HG03097 (cell line): ENCODE measurements around the gene PIP5K1B.
A peak's percentile ranks its signal among the peaks of the same experiment; 100 is the strongest.

Experiments
- ATAC-seq: cut with Tn5 transposase; IDR thresholded peaks from one replicate; pipeline ENCODE4 v1.9.1; 2021; ENCODE audit not compliant: unreplicated experiment, low FRiP score

The PIP5K1B gene

DNA sequence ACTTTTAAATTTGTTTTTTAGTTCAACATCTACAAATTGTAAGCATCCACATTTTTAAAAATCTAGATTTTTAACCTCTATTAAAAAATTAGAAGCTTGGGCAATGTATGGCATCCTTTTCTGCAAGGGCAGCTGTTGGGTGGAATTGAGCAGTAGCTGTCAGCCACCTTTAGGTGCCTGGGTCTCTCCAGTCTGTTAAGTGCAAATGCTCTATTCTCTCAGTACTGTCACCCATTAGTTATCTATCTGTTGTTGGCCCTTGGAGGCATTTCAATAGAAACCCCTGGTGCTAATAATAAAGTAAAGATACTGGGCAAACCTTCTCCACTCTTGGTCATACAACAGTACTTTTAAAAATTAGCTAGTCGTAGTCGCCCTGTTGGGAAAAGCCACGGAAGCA, 63.6 kb downstream of the PIP5K1B start:
- no peak for ATAC-seq

DNA sequence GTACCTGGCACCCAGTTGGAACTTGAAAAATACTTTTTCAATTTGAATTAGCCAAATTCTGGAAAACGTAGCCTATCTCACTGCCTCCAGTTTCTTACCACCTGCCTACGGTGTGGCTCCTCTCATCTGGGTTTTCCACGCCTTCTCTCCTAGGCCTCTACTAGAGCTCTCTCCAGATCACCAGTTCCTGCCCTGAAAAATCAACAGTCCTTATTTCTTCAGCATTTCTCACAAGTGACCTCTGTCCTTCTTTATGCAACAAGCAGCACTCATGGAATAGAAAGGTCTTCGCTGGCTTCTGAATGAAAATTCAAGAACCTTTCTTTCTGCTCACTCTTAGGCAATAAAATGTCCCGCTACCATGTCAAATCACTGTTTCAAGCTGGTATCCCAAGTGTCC, 64.8 kb downstream of the PIP5K1B start:
- no peak for ATAC-seq

DNA sequence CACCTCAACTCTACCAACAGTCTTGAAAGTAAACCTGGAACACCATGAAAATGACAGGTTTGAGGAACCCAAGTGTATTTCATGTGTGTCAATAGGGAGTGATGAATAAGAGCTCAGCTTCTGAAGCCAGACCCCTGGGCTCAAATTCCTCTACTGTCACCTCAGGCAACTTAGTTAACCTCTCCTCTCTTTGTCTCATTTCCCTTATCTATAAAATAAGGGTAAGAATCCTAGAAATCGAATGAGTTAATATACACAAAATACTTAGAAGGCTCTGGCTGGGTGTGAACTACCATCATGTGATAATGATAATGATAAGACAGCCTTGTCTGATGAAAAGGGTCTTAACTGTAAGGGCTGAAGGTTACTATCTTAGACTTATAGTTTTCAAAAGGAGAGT, 66.3 kb downstream of the PIP5K1B start:
- no peak for ATAC-seq

DNA sequence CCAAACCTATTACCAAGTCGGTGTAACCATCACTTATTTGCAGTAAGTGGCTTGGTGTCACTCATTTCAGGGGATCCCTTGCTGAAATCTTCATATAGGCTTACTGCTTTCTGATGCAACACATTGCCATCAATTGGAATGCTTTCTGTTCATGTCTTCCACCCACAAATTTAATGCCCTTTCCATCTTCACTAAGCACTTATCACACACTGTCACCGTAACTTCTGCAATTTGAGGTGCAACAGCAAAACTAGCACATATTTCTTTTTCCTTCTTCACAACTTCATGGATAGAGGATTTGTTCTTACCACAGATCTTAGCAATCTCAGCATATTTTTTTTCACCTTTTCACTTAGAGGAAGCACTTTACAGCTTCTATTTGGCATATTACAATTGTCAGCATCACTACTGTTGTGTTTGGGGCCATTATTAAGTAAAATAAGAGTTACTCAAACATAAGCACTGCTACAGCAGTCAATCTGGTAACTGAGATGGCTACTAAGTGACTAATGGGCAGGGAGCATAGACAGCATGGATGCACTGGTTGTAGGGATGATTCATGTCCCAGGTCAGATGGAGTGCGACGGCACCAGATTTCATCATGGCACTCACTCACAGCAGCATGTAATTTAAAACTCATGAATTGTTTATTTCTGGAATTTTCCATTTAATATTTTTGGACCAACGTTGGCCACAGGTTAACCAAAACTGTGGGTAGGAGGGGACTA, 70.1 kb downstream of the PIP5K1B start:
- ATAC-seq, result no peak

DNA sequence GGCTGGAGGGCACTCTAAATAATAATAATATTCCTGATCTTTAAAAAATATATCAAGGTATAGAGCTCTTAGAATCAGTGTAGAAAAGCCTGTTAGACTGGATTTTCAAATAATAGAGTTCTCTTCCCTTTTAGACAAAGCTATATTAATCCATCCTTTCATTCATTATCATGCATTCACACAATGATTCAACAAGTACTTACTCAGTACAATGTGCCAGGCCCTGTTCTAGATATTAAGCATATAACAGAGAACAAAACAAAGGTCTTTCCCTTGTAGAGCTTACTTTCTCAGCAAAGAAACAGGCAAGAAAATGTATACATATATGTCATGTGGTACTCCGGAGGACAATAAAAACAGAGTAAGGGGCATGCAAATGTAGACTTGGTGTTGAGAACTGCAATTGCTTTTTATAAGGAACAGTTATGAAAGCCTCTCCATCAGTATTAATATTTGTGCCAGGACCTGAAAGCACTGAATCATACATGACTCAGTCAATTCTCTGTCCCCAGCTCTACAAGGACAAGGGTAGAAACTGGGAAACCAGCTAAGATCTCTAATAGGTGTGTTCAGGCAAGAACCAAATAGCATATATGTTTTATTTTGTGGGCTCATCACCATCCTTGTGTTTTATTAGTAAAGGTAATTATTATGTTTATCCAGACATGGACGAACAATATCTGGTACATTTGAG, 72.2 kb downstream of the PIP5K1B start:
- ATAC-seq, result no peak

DNA sequence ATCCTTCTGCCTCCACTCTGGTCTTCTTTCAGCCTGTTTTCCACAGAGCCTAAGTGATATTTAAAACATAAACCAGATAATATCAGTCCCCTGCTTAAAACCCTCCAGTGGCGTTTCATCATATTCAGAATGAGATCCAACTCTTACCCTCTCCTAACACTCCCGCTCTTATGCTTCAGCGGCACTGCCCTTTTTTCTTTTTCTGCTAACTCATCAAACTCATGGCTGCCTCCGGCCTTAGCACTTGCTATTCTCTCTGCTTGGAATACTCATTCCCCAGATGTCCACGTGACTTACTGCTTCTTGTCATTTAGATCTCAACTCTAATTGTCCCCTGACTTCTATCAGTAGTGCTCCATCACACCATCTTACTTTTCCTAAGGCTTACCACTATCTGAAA, 73.6 kb downstream of the PIP5K1B start:
- no peak for ATAC-seq

DNA sequence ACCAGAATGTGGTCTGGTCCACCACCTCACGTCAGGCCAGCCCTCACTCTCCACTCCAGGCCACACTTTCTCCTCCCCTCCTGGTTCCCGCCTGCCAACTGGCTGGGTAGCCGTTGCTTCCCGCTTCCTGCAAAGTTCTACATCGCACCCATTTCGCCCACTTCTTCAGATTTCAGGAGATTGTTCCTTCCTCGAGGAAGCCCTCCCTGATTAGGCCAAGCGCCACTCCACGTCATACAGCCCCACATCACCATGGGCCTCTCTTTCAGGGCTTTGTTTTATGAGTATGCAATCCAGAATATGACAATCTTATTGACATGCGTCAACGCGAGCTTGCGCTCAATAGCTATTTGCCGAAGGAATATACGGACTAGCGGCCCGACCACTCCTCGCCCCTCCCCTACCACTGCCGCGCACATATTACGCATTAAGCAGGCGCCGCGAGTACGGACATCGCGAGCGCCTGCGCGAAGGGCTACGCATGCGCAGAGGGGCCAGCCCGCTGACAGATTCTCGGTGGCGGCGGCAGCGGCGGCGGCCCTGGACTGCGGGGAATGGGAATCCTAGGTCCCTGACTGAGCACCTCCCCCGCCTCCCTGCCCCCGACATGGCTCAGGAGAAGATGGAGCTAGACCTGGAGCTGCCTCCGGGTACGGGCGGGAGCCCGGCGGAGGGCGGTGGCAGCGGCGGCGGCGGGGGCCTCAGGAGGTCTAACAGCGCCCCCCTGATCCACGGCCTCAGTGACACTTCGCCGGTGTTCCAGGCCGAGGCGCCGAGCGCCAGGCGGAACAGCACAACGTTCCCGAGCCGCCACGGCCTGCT, 74.7 kb downstream of the PIP5K1B start:
- ATAC-seq, result peak; percentile 62

DNA sequence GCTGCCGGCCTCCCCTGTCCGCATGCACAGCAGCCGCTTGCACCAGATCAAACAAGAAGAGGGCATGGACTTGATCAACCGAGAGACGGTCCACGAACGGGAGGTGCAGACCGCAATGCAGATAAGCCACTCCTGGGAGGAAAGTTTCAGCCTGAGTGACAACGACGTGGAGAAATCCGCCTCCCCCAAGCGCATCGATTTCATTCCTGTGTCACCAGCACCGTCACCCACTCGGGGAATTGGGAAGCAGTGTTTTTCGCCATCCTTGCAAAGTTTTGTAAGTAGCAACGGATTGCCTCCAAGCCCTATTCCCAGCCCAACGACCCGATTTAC, 75.3 kb downstream of the PIP5K1B start:
- no peak for ATAC-seq

DNA sequence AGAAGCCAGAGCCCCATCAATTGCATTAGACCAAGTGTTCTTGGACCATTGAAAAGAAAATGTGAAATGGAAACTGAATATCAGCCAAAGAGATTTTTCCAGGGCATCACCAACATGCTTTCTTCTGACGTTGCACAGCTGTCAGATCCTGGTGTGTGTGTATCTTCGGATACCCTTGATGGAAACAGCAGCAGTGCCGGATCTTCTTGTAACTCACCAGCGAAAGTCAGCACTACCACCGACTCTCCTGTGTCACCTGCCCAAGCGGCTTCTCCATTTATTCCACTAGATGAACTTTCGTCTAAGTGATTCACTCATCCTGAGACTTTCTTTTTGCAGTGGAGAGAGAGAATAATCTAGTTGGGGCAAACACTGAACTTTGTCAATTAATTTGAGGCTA, 75.7 kb downstream of the PIP5K1B start:
- no peak for ATAC-seq

DNA sequence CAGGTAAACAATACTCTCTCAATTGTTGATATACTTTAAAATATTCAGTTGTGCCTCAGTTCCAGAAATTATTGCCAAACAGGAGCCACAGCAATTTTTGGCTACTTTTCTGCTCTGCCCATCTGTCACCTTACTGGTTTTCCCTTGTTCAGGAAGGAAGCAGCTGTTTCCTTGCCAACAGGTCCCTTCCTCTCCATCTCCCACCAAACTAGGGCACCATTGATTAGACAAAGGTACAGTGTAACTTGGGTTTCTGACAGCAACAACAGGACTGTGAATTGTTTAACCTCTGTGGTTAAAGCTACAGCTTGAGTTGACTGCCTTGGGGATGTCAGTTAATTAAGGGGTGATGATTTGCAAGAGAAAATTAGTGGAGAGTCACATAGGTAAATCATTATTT, 76.9 kb downstream of the PIP5K1B start:
- ATAC-seq, result no peak

DNA sequence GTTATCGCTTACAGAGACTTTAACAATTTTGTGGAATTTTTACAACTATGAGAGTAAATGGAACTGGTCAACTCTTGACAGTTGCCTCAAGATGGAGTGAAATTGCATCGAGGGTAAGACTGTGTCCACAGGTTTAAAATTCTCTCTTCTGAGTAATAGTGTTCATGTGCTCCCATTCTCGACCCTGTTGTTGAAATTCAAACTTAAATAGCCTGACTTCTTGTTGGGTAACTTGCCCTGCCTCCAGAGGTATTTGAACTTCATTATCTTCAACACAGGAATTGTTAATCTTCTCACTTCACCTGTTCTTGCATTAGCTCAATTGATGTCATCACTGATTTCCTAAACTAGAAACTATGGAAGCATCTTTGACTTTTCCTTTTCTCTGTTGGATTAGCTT, 77.5 kb downstream of the PIP5K1B start:
- no peak for ATAC-seq

DNA sequence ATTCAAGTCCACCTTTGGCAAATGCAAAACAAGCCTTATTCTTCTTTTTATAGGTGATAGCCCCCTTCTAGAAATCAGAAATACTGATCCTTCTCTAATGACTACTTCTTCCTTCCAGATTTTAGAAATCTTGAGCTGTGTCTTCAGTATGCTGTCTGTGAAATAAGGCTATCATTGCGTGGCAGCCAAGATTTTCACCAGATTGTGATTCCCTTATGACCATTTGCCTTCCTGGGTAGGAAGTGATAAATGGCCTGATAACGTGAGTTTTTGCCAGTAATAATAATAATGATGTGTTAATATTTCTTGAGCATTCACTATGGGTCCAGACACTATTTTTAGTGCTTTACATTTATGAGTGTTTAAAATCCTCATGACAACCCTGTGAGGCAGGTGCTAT, 80.9 kb downstream of the PIP5K1B start:
- ATAC-seq, result no peak

DNA sequence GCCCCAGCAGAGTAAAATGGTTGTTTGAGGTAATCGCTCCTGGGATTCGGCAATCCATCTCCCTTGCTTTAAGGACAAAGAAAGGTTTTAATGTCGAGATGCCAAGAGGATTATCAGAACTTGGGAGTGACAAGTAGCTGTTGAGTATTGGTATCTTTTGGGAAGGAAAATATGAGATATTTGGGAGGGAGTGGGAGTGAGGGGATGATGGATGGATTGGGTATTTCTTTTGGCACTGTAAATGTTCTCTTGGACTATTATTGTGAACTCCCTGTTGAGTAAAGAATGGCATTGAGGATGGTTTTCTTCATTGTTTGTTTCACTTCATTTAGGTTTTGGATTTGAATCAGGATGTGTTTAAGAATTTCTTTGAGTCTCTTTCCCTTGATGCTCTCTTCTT, 86.1 kb downstream of the PIP5K1B start:
- no peak for ATAC-seq

DNA sequence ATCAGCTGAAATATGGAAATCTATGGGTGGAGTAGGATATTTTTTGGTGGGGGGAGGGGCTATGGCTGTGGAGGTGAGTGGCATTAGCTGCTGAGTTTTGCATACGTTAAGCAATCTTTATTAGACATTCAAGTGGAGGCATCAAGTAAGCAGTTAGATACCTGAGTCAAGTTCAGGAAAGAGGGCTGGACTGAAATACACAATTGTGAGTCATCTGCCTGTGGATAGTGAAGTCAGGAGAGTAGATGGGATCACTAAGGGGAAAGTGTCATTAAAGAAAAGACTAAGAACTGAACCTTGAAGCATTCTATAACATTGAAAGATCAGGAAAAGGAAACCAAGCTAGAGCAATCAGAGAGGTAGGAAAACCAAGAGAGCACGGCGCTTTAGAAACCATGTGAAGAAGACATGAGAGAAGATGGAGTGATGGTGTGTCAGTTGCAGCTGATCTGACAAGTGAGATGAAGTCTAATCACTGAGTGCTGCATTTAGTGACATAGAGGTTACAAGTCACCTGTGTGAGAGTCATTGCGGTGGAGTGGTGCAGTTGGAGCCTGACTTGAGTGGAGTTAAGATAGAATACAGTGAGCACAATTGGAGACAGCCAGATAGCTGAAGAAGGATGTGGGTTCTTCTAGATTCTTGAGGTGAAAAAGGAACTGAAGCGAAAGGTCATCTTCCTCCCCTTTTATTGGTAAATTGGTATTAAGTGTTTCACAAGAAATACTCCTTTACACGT, 88.7 kb downstream of the PIP5K1B start:
- ATAC-seq, result peak; percentile 85

DNA sequence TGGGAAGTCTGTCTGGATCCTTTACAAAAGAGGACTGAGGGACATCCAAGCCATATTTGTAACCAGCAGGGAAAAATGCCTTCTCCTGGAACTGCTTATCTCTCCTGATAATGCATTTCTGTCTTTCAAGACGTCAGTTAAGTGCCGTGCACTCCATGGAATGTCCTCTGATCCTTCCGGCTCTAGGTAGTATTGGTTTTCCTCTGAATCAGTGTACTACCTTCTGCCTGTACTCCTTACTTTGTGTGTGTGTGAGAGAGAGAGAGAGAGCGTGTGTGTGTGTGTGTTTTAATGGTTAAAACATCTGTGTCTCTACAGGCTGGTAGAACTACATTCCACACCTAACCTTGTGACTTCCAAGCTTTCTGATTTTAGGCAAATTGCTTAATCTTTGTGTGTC, 89.9 kb downstream of the PIP5K1B start:
- no peak for ATAC-seq

DNA sequence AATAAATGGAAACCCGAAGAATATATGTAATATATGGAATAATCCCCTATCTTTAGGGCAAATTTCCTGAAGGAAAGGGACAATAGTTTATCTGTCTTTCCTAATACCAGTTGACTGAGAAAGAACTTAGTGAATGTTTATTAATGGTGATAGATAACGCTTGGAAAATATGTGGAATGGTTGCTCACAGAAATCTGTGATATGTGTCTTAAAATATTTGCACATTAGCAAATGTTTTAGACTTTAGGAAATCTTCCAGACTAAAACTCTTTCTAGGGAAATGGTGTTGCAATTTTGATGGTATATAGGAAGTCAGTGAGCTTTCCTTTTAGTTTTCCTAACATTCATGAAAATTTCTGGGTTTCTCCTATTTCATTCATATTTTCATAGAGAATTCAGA, 90.4 kb downstream of the PIP5K1B start:
- no peak for ATAC-seq

DNA sequence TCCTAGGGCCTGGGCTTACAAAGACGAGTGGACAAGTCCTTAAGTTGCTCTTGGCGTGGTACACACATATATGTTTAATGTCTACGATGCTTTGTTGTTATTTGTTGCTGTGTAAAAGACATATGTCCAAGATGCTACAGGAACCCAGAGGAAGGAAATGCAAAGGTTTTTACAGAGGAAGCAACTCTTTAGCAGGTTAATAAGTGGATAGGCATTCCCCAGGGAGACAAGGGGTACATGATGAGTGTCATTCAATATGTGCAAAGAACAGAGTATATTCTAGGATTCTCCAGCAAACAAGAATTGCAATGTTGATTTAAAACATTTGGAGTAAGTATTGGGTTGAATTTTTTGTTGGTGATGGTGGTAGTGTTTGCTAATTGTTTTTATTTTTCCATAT, 92.1 kb downstream of the PIP5K1B start:
- ATAC-seq, result peak; percentile 28

DNA sequence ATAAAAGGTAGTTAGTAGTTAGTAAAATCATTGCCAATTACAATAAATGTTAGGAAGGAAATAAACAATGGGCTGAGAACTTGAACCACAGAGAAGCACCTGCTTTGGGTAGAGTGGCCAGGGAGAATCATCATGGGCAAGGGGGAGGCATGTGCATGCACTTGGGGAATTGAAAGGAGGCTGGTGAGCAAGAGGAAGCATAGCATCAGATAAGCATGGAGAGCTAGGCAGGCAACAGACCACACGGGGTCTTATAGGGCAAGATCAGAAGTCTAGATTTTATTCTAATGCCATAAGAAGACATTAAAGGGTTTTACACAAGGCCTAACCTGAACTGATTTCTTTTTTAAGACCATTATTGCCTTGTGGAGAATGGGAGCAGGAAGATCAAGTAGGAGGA, 93.4 kb downstream of the PIP5K1B start:
- no peak for ATAC-seq

DNA sequence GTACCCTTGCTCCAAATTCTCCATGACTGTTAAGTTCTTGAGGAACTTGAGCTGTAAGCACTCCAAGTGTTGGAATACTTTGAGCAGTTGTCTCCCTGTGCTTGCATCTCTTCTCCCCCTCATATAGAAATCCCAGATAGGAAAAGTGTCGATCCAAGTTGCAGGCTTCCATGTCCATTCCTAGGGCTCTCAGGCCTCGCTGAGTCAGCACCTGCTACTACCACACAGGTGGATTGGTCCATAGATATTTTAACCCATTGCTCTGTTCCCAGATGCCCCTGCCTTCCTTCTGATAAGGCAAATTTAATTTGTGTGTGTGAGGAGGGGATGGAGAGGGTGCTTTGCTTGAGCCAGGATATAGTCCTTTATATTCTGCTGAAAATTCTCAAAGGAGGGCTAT, 95.8 kb downstream of the PIP5K1B start:
- no peak for ATAC-seq

DNA sequence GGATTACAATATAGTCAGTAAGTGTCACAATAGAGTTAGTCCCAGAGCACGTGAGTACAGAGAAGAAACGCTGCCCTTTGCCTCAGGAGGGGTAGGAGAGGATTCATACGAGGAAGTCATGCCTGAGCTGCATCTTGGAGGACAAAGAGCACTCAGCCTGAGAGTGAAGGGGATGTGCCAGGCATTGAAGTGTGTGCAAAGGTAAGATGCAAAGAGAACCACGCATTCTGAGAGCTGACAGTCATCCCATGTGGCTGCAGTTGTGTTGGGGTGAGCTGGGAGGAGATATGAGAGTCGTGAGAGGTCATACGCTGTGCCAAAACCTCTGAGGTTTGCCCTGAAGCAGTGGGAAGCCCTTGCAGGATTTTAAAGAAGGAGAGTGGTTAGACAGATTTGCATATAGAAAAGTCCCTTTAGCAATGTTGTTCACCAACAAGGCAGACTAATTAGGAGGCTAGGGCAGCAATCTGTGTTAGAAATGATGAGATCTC, 97.5 kb downstream of the PIP5K1B start:
- peak; percentile 91 for ATAC-seq
